T-helper 1 cell treated with Interleukin-12 subunit alpha and Interleukin-12 subunit beta and Interleukin-4 antibody, amounts not matched to agents 30 μg/mL and 1 μg/mL, for 36 hours (primary cell): ENCODE measurements around the gene PPP2R3C.
"Not testable (repeated sequence)": the region's sequence is repeated elsewhere in the genome, so short reads cannot be mapped to it uniquely, and the experiment has no call there.

Experiments
- H3K27ac Mint-ChIP-seq: one replicate; pipeline ENCODE4 v1.8.0; 2021; ENCODE audit warnings: mild to moderate bottlenecking, mixed read lengths
- H3K27me3 Mint-ChIP-seq: one replicate; pipeline ENCODE4 v1.8.0; 2021; ENCODE audit warnings: low read depth, mixed read lengths
- H3K36me3 Mint-ChIP-seq: one replicate; pipeline ENCODE4 v1.8.0; 2021; ENCODE audit warnings: low read depth, mixed read lengths
- H3K4me1 Mint-ChIP-seq: one replicate; pipeline ENCODE4 v1.8.0; 2021; ENCODE audit warnings: low read depth, mixed read lengths
- H3K4me3 Mint-ChIP-seq: one replicate; pipeline ENCODE4 v1.8.0; 2021; ENCODE audit warnings: mild to moderate bottlenecking, moderate library complexity, mixed read lengths
- H3K9me3 Mint-ChIP-seq: one replicate; pipeline ENCODE4 v1.8.0; 2021; ENCODE audit warnings: mixed read lengths

PPP2R3C gene

GRCh38 chr14:35113308-35113950, 8.4 kb downstream of the PPP2R3C start:
- Mint-ChIP-seq H3K27ac (no peak overlapping the region), H3K4me1 (peaks cover 16% of the 10 kb centered on the region), H3K27me3 (no peaks in the 10 kb centered on the region)

DNA sequence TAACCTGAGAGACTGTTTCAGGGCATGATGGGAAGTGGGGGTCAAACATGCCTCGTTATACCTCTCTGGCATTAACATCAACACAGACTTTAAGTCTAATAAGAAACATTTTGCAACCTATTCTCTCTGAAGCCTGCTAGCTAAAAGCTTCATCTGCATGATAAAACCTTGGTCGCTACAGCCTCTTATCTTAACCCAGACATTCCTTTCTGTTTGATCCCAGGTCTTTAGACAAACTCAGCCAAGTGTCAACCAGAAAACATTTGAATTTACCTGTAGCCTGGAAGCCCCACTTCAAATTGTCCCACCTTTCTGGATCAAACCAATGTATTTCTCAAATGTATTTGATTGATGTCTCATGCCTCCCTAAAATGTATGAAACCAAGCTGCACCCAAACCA, 9.1 kb downstream of the PPP2R3C start:
- no peak overlapping the region for H3K27ac Mint-ChIP-seq
- H3K9me3 Mint-ChIP-seq = no peaks in the 10 kb centered on the region
- no peaks in the 10 kb centered on the region for H3K27me3 Mint-ChIP-seq
- peaks cover 50% of the 10 kb centered on the region for H3K36me3 Mint-ChIP-seq
- no peak overlapping the region for H3K4me3 Mint-ChIP-seq
- H3K4me1 Mint-ChIP-seq = peaks cover 12% of the 10 kb centered on the region

More at GRCh38 chr14:35113308-35113950, 8.4 kb downstream of the PPP2R3C start:
- no peak overlapping the region for H3K4me3 Mint-ChIP-seq
- H3K36me3 Mint-ChIP-seq = peaks cover 51% of the 10 kb centered on the region
- no peaks in the 10 kb centered on the region for H3K9me3 Mint-ChIP-seq

GRCh38 chr14:35107866-35108265, 13.9 kb downstream of the PPP2R3C start:
- H3K36me3 Mint-ChIP-seq = peaks cover 44% of the 10 kb centered on the region
- no peak overlapping the region for H3K4me3 Mint-ChIP-seq

DNA sequence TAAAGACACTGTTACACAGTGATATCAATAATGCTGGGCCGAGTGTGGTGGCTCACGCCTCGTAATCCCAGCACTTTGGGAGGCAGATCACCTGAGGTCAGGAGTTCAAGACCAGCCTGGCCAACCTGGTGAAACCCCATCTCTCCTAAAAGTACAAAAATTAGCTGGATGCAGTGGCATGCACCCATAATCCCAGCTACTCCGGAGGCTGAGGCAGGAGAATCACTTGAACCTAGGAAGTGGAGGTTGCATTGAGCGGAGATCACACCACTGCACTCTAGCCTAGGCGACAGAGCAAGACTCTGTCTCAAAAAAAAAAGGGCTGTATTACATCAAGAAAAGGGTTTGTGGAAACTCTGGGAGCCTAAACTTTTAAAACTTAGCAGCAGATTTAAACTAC, 27.1 kb downstream of the PPP2R3C start:
- H3K27ac Mint-ChIP-seq, H3K4me3 Mint-ChIP-seq, H3K27me3 Mint-ChIP-seq, H3K9me3 Mint-ChIP-seq, H3K4me1 Mint-ChIP-seq: not testable (repeated sequence)
- H3K36me3 Mint-ChIP-seq = peaks cover 32% of the 10 kb centered on the region

More at GRCh38 chr14:35107866-35108265, 13.9 kb downstream of the PPP2R3C start:
- H3K9me3 Mint-ChIP-seq = no peaks in the 10 kb centered on the region
- H3K27me3 Mint-ChIP-seq = no peaks in the 10 kb centered on the region
- H3K4me1 Mint-ChIP-seq = peaks cover 4% of the 10 kb centered on the region
- no peak overlapping the region for H3K27ac Mint-ChIP-seq

- Mint-ChIP-seq H3K27ac (no peak overlapping the region), H3K4me1 (no peaks in the 10 kb centered on the region), H3K27me3 (no peaks in the 10 kb centered on the region), H3K36me3 (peaks cover 33% of the 10 kb centered on the region), H3K4me3 (no peak overlapping the region), H3K9me3 (no peaks in the 10 kb centered on the region)
These were observed 33.3 kb downstream of the PPP2R3C start for GRCh38 chr14:35088514-35088913.

DNA sequence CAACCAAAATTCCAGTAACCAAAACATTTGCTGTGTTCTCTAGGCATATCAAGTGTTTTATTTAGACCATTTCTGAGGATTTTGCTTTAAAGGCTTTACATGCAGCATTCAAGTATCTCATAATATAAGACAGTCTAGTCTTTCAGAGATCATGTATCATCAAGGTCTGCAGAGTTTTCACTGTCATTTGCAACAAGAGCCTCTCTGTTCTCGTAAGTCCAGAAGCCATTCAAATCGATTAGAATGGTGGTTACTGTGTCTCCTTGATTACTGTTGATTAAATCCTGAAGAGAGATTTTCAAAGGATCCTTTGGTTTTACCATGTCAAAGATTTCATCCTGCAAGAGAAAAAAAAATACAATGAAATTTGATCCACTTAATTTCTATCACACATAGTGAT, 36.3 kb downstream of the PPP2R3C start:
- H3K4me3 Mint-ChIP-seq = no peak overlapping the region
- H3K27me3 Mint-ChIP-seq = no peaks in the 10 kb centered on the region
- H3K27ac Mint-ChIP-seq = no peak overlapping the region
- peaks cover 26% of the 10 kb centered on the region for H3K36me3 Mint-ChIP-seq
- no peaks in the 10 kb centered on the region for H3K9me3 Mint-ChIP-seq
- no peaks in the 10 kb centered on the region for H3K4me1 Mint-ChIP-seq

GRCh38 chr14:35083530-35084150, 38.1 kb downstream of the PPP2R3C start:
- Mint-ChIP-seq H3K4me3 (no peak overlapping the region), H3K4me1 (no peaks in the 10 kb centered on the region), H3K36me3 (peaks cover 26% of the 10 kb centered on the region), H3K9me3 (no peaks in the 10 kb centered on the region), H3K27ac (no peak overlapping the region), H3K27me3 (no peaks in the 10 kb centered on the region)

DNA sequence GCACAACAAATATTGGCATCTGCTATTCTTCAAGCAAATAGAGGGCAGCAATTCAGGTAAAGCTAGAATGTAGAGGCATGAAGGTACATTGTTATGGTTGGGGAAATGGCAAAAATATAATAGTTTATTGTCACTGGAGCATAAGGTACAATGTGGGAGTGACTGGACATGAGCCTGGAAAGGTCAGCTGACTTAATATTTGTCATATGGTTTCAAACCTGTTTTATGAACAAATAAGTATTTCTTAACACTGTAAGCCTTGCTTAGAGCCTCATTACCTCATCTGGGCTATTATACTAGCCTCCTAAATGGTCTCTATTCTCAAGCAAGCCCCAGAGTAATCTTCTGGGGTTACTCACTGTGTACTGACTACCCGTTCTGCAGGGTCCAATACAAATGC, 42.0 kb downstream of the PPP2R3C start:
- no peak overlapping the region for H3K4me3 Mint-ChIP-seq
- H3K27ac Mint-ChIP-seq = no peak overlapping the region
- H3K36me3 Mint-ChIP-seq = peaks cover 17% of the 10 kb centered on the region
- no peaks in the 10 kb centered on the region for H3K27me3 Mint-ChIP-seq
- no peaks in the 10 kb centered on the region for H3K9me3 Mint-ChIP-seq
- no peaks in the 10 kb centered on the region for H3K4me1 Mint-ChIP-seq

DNA sequence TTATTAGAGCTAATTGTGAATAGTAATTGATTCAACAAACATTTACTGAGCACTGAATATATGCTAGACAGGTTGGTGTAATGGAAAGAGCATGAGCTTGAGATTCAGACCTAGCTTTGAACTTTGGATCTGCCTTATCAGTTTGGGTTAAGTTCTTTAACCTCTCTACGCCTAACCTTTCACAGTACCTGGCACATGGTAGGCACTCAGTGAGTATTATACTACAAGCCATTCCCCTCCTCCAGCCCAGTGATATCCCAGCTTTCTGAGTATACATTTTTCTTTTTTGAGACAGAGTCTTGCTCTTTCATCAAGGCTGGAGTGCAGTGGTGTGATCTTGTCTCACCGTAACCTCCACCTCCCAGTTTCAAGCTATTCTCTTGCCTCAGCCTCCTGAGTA, 43.7 kb downstream of the PPP2R3C start:
- H3K4me3 Mint-ChIP-seq = no peak overlapping the region
- H3K4me1 Mint-ChIP-seq = no peaks in the 10 kb centered on the region
- no peaks in the 10 kb centered on the region for H3K27me3 Mint-ChIP-seq
- no peaks in the 10 kb centered on the region for H3K9me3 Mint-ChIP-seq
- H3K27ac Mint-ChIP-seq = no peak overlapping the region
- H3K36me3 Mint-ChIP-seq = peaks cover 15% of the 10 kb centered on the region

DNA sequence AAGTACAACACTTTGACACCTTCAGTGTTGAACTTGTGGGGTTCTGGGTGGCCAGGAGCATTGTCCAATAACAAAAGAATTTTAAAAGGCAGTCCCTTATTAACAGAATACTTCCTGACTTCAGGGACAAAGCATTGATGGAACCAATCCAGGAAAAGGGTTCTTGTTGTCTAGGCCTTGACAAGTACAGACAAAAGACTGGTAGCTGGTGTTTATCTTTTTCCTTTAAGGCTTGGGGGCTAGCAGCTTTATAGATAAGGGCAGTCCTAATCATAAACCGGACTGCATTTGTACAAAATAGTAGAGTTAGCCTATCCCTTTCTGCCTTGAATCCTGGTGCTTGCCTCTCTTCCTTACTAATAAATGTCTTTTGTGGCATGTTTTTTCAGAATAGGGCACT, 48.3 kb downstream of the PPP2R3C start:
- Mint-ChIP-seq H3K27ac (no peak overlapping the region), H3K36me3 (peaks cover 23% of the 10 kb centered on the region)

GRCh38 chr14:35072226-35072625, 49.6 kb downstream of the PPP2R3C start:
- H3K36me3 Mint-ChIP-seq = peaks cover 33% of the 10 kb centered on the region
- no peak overlapping the region for H3K27ac Mint-ChIP-seq
- H3K27me3 Mint-ChIP-seq = no peaks in the 10 kb centered on the region
- H3K9me3 Mint-ChIP-seq = no peaks in the 10 kb centered on the region
- no peak overlapping the region for H3K4me3 Mint-ChIP-seq
- H3K4me1 Mint-ChIP-seq = no peaks in the 10 kb centered on the region

More for the DNA sequence above, 48.3 kb downstream of the PPP2R3C start:
- H3K27me3 Mint-ChIP-seq = no peaks in the 10 kb centered on the region
- no peaks in the 10 kb centered on the region for H3K4me1 Mint-ChIP-seq
- no peaks in the 10 kb centered on the region for H3K9me3 Mint-ChIP-seq
- no peak overlapping the region for H3K4me3 Mint-ChIP-seq

DNA sequence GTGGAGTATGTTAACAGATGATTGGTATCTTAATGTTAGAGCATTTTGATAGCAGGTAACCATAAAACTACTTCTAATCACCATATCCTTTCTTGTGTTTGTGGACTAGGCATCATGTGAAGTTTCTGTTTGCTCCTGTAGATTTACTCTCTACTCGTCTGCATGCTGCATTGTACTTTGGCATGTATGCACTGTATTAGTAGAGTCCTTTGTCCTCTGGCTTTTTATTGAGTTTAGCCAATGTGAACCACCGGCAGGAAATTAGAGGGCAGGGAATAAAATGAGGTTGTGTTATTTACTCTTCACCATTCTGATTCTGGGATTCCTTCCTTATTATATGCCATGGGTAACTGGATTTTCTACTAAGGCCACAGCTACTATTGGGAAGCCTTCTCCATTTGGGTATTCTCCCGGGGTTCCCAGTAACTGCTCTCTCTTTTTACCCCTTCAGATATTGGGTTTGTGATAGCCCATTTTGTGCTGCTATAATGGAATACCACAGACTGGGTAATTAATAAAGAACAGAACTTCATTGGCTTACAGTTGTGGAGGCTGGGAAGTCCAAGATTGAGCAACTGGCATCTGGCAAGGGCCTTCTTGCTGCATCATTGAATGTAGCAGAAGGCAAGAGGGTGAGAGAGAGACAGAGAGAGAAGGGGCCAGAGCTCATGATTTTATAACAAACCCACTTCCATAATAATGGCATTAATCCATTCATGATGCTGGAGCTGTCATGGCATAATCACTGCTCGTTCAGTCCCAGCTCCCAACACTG, 53.4 kb downstream of the PPP2R3C start:
- H3K9me3 Mint-ChIP-seq = no peaks in the 10 kb centered on the region
- no peak overlapping the region for H3K27ac Mint-ChIP-seq
- H3K27me3 Mint-ChIP-seq = no peaks in the 10 kb centered on the region
- no peak overlapping the region for H3K4me3 Mint-ChIP-seq
- no peaks in the 10 kb centered on the region for H3K4me1 Mint-ChIP-seq
- H3K36me3 Mint-ChIP-seq = peaks cover 28% of the 10 kb centered on the region

GRCh38 chr14:35065731-35066130, 56.1 kb downstream of the PPP2R3C start:
- not testable (repeated sequence) for H3K4me1 Mint-ChIP-seq, H3K27ac Mint-ChIP-seq, H3K27me3 Mint-ChIP-seq, H3K9me3 Mint-ChIP-seq, H3K4me3 Mint-ChIP-seq
- peaks cover 22% of the 10 kb centered on the region for H3K36me3 Mint-ChIP-seq

GRCh38 chr14:35061113-35061791, 60.5 kb downstream of the PPP2R3C start:
- Mint-ChIP-seq H3K27ac (peak overlapping the region; percentile 31), H3K4me1 (peaks cover 16% of the 10 kb centered on the region), H3K36me3 (peaks cover 22% of the 10 kb centered on the region)
- not testable (repeated sequence) for H3K27me3 Mint-ChIP-seq, H3K9me3 Mint-ChIP-seq, H3K4me3 Mint-ChIP-seq
